ENCODE results near the gene ING5.

- no peak for TF ChIP-seq CTCF (IDR thresholded peaks at IDR 0.05; ENCODE audit: insufficient read depth, low read length)
- peak; percentile 54 for TF ChIP-seq POLR2AphosphoS5 (IDR thresholded peaks at IDR 0.05; ENCODE audit: low read depth)
- TF ChIP-seq GABPA (IDR thresholded peaks at IDR 0.05; ENCODE audit: low read depth), result no peak
These were observed 32.8 kb downstream of the ING5 start, which contains the start of gene D2HGDH for GRCh38 chr2:241734467-241735208.

Measured in HL-60 (cell line).